GM12874 (cell line): ENCODE measurements around the gene UCP1.

ENCODE experiments used
- TF ChIP-seq, protein P1 (sequence below): IDR thresholded peaks from 2 replicates; pipeline ENCODE4 v1.5.1; 2011; ENCODE audit warnings: low read depth, mild to moderate bottlenecking, control low read depth, low read length, moderate library complexity; ENCODE audit not compliant: insufficient read depth

The UCP1 gene

DNA sequence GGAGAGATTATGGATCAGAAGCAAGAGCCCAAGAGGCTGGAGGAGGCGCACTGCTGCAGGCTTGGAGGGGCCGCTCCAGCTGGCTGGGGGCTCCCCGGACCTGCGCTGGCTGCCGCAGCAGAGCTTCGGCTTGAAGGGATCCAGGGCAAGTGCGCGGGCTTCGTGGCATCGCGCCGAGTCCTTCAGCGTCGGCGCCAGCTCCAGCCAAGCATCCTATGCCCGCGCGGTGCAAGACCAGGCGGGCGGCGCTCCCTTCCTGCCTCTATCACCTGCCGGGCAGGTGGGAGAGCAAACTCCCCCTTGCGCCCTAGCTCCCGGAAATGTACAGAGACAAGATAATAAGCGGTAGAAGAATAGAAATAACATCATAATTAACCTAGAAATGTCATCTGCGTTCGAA lies 10.5 kb upstream of the UCP1 start:
- TF ChIP-seq, protein P1, sequence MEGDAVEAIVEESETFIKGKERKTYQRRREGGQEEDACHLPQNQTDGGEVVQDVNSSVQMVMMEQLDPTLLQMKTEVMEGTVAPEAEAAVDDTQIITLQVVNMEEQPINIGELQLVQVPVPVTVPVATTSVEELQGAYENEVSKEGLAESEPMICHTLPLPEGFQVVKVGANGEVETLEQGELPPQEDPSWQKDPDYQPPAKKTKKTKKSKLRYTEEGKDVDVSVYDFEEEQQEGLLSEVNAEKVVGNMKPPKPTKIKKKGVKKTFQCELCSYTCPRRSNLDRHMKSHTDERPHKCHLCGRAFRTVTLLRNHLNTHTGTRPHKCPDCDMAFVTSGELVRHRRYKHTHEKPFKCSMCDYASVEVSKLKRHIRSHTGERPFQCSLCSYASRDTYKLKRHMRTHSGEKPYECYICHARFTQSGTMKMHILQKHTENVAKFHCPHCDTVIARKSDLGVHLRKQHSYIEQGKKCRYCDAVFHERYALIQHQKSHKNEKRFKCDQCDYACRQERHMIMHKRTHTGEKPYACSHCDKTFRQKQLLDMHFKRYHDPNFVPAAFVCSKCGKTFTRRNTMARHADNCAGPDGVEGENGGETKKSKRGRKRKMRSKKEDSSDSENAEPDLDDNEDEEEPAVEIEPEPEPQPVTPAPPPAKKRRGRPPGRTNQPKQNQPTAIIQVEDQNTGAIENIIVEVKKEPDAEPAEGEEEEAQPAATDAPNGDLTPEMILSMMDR = no peak

DNA sequence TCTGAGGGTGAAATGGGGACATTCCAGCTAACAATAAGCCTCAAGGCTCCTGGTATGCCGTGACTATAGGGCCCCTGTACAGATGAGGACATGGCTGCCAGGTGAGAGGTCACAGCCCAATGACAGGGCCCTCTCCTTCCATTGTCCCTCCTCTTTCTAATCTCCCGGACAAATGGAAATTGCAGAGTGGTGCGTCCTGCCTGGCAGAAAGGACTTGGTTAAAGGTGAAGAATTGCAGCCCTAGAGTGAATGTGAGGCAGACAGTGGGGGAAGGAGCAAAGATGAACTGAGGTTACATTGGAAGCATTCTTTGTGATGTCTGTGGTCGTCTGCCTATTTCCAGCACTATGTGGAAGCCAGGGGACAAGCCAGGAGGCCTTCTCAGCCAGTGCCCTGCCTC lies 6.7 kb upstream of the UCP1 start:
- TF ChIP-seq, protein P1 = no peak

DNA sequence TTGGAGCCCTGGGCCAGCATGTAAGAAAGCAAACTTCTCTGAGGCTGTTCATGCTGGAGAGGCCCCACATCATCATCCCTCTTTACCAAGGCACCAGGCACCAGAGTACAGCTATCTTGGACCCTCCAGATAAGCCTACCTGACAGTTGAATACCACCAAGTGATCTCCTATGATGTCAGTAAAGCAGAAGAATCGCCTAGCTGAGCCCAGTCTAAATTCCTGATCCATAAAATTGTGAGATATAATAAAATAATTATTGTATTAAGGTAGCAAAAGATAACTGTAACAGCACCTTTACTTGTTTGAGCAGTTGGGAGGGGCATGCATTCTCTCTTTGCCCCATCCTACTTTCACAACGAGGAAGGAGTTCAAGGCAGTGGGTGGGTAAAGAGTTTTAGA lies 2.9 kb upstream of the UCP1 start:
- TF ChIP-seq, protein P1 = no peak

DNA sequence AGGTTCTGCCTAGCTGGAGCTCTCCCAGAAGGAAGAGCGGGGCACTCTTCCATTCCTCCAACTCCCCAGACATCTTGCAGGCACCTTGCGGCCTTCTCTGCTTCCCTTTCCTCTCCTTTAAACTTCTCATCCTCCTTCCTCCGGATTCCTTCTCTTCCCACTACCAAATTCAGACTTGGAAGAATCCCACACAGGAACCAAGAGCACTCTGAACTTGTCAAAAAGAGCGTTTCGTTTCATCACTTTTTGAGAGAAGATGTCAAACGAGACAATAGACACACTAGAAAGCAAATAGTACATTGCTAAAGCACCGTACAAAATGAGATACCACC lies 512 bp upstream of the UCP1 start:
- TF ChIP-seq, protein P1 = no peak

DNA sequence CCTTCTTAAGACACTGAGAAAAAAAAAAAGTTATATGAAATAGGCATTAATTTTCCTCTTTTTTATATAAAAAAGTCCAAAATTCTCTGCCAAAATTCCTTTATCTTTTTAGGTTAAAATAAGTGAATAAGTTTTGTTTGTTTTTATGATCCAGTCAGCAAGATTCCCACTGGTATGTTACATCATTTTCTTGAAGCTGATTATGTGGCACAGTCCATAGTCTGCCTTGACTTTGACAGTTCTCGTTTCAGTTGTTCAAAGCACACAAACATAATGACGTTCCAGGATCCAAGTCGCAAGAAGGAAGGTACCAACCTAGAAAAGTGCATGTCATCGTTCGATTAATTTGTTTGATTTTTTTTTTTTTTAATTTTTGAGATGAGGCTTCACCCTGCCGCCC lies 9.1 kb downstream of the UCP1 start:
- TF ChIP-seq, protein P1 = no peak

DNA sequence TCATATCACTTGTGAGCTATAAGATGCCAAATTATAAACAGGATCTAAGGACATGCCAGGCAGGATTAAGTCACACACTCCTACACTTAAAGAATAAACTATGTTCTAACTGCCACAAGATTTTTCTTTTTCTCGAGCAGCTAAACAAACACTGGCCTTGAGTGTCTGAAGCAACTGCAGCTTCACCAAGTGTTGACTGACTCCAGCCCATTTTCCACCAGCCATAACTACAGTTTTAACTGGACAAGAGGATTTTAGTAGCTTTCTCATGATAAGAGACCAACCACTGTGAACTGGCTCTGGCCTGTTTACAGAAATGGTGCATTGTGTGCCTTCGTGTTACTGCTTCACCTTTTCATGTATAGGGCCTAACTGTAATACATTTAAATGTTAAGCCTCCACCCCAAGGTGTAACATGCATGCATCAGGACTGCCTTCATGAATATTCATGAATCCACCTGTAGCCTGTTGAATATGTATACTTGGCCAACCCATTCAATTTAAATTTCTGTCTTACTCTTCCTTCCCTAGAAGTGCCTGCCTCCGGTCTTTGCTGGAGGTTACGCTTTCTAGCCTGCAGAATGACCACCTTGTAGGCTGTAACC lies 10.8 kb downstream of the UCP1 start:
- TF ChIP-seq, protein P1 = no peak

DNA sequence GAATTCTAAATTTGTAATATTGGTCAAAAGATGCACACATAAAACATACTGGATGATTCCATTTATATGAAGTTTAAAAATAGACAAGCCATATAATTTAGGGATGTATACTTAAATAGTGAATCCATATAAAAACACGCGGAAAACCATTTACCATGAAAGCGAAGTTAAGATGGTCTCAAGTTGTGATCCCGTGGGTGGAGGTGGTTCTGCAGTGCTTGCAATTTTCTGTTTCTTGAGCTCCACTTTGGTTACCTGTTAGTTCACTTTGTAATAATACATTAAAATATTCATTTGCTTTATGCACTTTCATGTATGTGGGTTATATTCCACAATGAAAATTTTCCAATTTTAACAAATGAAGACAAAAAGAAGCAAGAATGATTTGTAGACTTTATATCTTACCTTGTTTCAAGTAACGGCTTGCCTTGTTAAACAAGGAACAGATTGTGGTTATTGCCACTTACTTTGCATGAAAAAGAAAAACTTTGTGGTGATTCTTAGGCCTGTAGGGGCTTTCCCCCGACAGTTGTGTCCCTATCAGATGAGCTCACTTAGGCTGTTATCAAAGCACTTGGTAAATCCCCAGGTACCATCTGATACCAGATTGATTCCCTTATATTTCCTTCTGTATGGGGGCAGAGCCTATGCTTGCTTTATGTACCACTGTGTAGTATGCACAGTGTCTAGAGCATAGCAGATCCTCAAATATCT lies 12.2 kb downstream of the UCP1 start:
- TF ChIP-seq, protein P1 = no peak
